ENCODE measurements around the gene ADH4.

ADH4 gene

DNA sequence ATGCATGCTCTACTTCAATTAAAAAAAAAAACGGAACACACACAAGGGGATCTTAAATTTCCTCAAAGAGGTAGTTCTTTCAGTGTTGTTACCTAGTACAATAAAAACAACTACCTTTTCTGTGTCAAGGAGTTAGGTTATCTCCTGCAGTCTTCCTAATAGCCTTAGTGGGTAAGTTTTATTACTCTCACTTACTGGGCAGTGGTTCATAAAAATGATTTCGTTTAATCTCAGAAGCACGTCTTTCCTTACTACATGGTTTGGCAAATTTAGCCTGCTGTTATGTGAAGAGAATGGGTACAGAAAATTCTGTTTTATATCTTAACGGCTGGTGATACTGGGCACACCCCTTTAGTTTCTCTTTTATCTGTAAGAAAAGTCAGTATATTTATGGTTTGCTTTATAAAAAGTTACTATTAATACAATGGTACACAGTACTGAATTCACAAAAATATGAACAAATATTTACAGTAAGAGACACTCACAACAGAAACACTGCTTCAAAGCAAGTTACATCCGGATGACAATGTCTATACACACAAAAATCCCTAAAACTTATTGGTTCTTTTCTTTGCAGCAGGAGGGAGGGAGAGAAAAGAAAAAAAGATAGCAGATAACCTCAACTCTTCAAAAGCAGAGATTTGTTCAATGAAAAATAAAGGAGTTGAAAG, 64.3 kb downstream of the ADH4 start:
- DNase-seq (ENCODE audit: low read depth) = no peak

- DNase-seq (ENCODE audit: low read depth) = no peak
Measured at GRCh38 chr4:99078931-99079624, 65.0 kb downstream of the ADH4 start.

DNA sequence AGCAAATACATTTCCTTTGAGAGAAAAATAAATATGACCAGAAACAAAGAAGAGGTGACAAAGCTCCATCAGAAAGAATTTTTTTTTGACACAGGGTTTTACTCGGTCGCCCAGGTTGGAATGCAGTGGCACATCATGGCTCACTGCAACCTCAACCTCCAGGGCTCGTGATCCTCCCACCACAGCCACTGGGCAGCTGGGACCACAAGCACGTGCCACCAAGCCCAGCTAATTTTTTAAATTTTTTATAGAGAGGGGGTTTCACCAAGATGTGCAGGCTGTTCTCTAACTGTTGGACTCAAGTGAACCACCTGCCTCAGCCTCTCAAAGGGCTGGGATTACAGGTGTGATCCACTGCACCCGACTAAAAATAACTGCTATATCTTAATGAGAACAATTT, 65.8 kb downstream of the ADH4 start:
- DNase-seq (ENCODE audit: low read depth) = no peak

DNA sequence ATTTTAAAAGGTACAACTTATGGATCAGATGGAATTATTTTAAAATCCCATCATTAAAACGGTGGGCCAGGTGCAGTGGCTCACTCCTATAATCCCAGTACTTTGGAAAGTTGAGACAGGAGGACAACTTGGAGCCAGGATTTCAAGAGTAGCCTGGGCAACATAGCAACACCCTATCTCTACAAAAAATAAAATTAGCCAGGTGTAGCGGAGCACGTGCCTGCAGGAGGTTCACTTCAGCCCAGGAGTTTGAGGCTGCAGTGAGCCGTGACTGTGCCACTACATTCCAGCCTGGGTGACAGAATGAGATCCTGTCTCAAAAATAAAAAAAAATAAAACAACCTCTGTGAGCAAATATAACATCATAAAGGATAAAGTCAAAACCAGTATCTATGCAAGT, 66.9 kb downstream of the ADH4 start:
- no peak for DNase-seq (ENCODE audit: low read depth)

DNA sequence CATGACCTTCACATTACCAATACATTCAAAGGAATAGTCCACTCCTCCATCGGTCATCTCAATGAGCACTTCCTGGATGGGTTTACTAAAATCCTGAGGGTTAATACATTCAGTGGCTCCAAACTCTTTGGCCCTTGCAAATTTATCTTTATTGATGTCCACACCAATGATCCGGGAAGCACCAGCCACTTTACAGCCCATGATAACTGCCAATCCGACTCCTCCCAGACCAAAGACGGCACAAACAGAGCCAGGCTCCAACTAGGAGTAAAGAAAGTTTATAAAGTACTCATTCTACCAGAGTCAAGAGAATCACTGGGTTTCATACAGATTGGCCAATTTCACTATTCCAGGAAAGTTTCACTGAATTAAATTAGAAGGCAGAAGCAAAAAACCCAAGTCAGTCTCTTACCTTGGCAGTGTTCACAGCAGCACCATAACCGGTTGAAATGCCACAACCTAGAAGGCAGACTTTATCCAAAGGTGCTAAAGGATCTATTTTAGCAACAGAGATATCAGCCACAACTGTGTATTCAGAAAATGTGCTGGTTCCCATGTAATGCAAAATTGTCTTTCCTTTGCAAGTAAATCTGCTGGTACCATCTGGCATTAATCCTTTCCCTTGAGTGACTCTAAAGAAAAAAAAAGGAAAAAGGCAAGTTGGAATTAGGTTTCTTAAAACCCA, 67.7 kb downstream of the ADH4 start:
- no peak for DNase-seq (ENCODE audit: low read depth)

GRCh38 chr4:99074816-99075215, 69.3 kb downstream of the ADH4 start:
- DNase-seq (ENCODE audit: low read depth) = no peak
